PFSK-1 (cell line): ENCODE measurements around the gene NPAT.

Source experiments
- FOXP2 ChIP-seq: optimal IDR thresholded peaks from 2 replicates; pipeline ENCODE3; 2011; ENCODE audit warnings: borderline replicate concordance, control low read depth, inconsistent platforms; ENCODE audit not compliant: insufficient read depth; ENCODE audit errors: extremely low read length, extremely low read depth
- POLR2AphosphoS5 ChIP-seq: IDR thresholded peaks from 2 replicates; pipeline ENCODE4 v1.6.1; 2012; ENCODE audit warnings: low read depth, mild to moderate bottlenecking, control low read depth, low read length, moderate library complexity
- REST ChIP-seq, 2 experiments: IDR thresholded peaks; 2 replicates each; pipeline versions ENCODE4 v1.6.1 to v1.8.0; 2011 to 2012; ENCODE audit warnings: low read depth in 2 of 2, low read length in 2 of 2, control low read depth in 1 of 2, inconsistent platforms in 1 of 2, mild to moderate bottlenecking in 1 of 2, moderate library complexity in 1 of 2; ENCODE audit not compliant: insufficient read depth in 1 of 2
- SIN3A ChIP-seq: IDR thresholded peaks from 2 replicates; pipeline ENCODE4 v1.6.1; 2012; ENCODE audit warnings: mild to moderate bottlenecking, low read length, moderate library complexity, borderline replicate concordance; ENCODE audit not compliant: insufficient read depth
- TAF1 ChIP-seq: IDR thresholded peaks from 2 replicates; pipeline ENCODE4 v1.6.1; 2012; ENCODE audit warnings: low read length, control low read depth, borderline replicate concordance; ENCODE audit not compliant: insufficient read depth

GRCh38 chr11:108210441-108210840 is 12.0 kb downstream of the NPAT start:
- no peak for TF ChIP-seq SIN3A
- no peak for TF ChIP-seq TAF1
- TF ChIP-seq REST (IDR thresholded peaks at IDR 0.05; ENCODE audit: insufficient read depth in 1 of 2, low read depth in 2 of 2, low read length in 2 of 2), result no peak
- TF ChIP-seq POLR2AphosphoS5, result no peak
- no peak for TF ChIP-seq FOXP2
